SK-N-MC (cell line): ENCODE results near the gene TCTN2.

Source experiments
- DNase-seq: peaks from one replicate; pipeline ENCODE4 v3.0.0-alpha.2; 2011; ENCODE audit warnings: low read depth, low spot score
- H3K27ac ChIP-seq: fragments of 200-600 bp; sonication (generic); 2 replicates; pipeline ENCODE4 v1.5.1; 2016; ENCODE audit warnings: mixed run types
- H3K36me3 ChIP-seq: fragments of 200-600 bp; sonication (generic); 2 replicates; pipeline ENCODE4 v1.6.1; 2017; ENCODE audit warnings: antibody characterized with exemption, low read length, mixed read lengths; ENCODE audit not compliant: insufficient read depth
- H3K4me3 ChIP-seq: fragments of 200-600 bp; sonication (generic); 2 replicates; pipeline ENCODE4 v1.5.1; 2016
- H3K9ac ChIP-seq: fragments of 200-600 bp; sonication (generic); 2 replicates; pipeline ENCODE4 v1.8.0; 2017; ENCODE audit warnings: mixed run types, mixed read lengths; ENCODE audit not compliant: insufficient read length
- H3K9me3 ChIP-seq: fragments of 200-600 bp; sonication (generic); 2 replicates; pipeline ENCODE4 v1.6.1; 2017; ENCODE audit warnings: low read depth, mild to moderate bottlenecking, antibody characterized with exemption, low read length, moderate library complexity, mixed read lengths
- EZH2 ChIP-seq: fragments of 200-600 bp; sonication (generic); IDR thresholded peaks from one replicate; pipeline ENCODE4 v1.6.1; 2017; ENCODE audit warnings: antibody characterized with exemption
- FOXP2 ChIP-seq: optimal IDR thresholded peaks from 2 replicates; pipeline ENCODE3; 2011; ENCODE audit warnings: mild to moderate bottlenecking, moderate library complexity; ENCODE audit not compliant: insufficient read depth; ENCODE audit errors: extremely low read length, control extremely low read depth
- POLR2AphosphoS5 ChIP-seq: IDR thresholded peaks from 2 replicates; pipeline ENCODE4 v1.6.1; 2012; ENCODE audit warnings: mild to moderate bottlenecking, low read depth, low read length, borderline replicate concordance

The TCTN2 gene

GRCh38 chr12:123675436-123675835 is 4.5 kb downstream of the TCTN2 start:
- Histone ChIP-seq H3K27ac (no peak overlapping the region), H3K4me3 (no peak overlapping the region), H3K36me3 (no peaks in the 10 kb centered on the region), H3K9me3 (no peaks in the 10 kb centered on the region), H3K9ac (no peak overlapping the region)
- TF ChIP-seq POLR2AphosphoS5 = no peak
- TF ChIP-seq FOXP2 = no peak
- no peak for TF ChIP-seq EZH2
- DNase-seq = no peak

- Histone ChIP-seq H3K4me3 (no peak overlapping the region), H3K36me3 (no peaks in the 10 kb centered on the region), H3K27ac (no peak overlapping the region), H3K9ac (no peak overlapping the region), H3K9me3 (no peaks in the 10 kb centered on the region)
- no peak for DNase-seq
- TF ChIP-seq FOXP2 (no peak), POLR2AphosphoS5 (no peak), EZH2 (no peak)
These were observed 5.9 kb downstream of the TCTN2 start for GRCh38 chr12:123676616-123677320.

- Histone ChIP-seq H3K4me3 (no peak overlapping the region), H3K9me3 (no peaks in the 10 kb centered on the region), H3K36me3 (no peaks in the 10 kb centered on the region), H3K9ac (no peak overlapping the region), H3K27ac (no peak overlapping the region)
- no peak for TF ChIP-seq FOXP2
- no peak for TF ChIP-seq EZH2
- no peak for TF ChIP-seq POLR2AphosphoS5
- DNase-seq = no peak
These were observed 8.1 kb downstream of the TCTN2 start for GRCh38 chr12:123678981-123679380.

GRCh38 chr12:123681605-123682004 is 10.7 kb downstream of the TCTN2 start:
- no peaks in the 10 kb centered on the region for H3K36me3 ChIP-seq
- H3K4me3 ChIP-seq = no peak overlapping the region
- TF ChIP-seq POLR2AphosphoS5 = no peak
- TF ChIP-seq EZH2 = no peak
- no peak for TF ChIP-seq FOXP2
- no peaks in the 10 kb centered on the region for H3K9me3 ChIP-seq
- DNase-seq = no peak
- H3K27ac ChIP-seq = no peak overlapping the region
- H3K9ac ChIP-seq = no peak overlapping the region

GRCh38 chr12:123683964-123684363 is 13.1 kb downstream of the TCTN2 start:
- TF ChIP-seq POLR2AphosphoS5 (no peak), FOXP2 (no peak), EZH2 (no peak)
- no peak overlapping the region for H3K27ac ChIP-seq

GRCh38 chr12:123686636-123687190 is 15.8 kb downstream of the TCTN2 start:
- no peak for TF ChIP-seq EZH2
- no peak for TF ChIP-seq POLR2AphosphoS5
- TF ChIP-seq FOXP2 = no peak
- no peak for DNase-seq
- no peak overlapping the region for H3K4me3 ChIP-seq
- no peak overlapping the region for H3K9ac ChIP-seq
- no peak overlapping the region for H3K27ac ChIP-seq
- no peaks in the 10 kb centered on the region for H3K36me3 ChIP-seq
- no peaks in the 10 kb centered on the region for H3K9me3 ChIP-seq

More at GRCh38 chr12:123683964-123684363, 13.1 kb downstream of the TCTN2 start:
- no peak overlapping the region for H3K9ac ChIP-seq
- no peak overlapping the region for H3K4me3 ChIP-seq
- H3K36me3 ChIP-seq = no peaks in the 10 kb centered on the region
- no peaks in the 10 kb centered on the region for H3K9me3 ChIP-seq
- DNase-seq = no peak

- no peak overlapping the region for H3K4me3 ChIP-seq
These were observed 19.4 kb downstream of the TCTN2 start for GRCh38 chr12:123690191-123690840.

GRCh38 chr12:123696207-123696606 is 25.3 kb downstream of the TCTN2 start:
- DNase-seq = no peak
- Histone ChIP-seq H3K27ac (no peak overlapping the region), H3K4me3 (no peak overlapping the region), H3K36me3 (peaks cover 7% of the 10 kb centered on the region; the same call in 1 of the 2 replicates), H3K9me3 (no peaks in the 10 kb centered on the region), H3K9ac (no peak overlapping the region)
- TF ChIP-seq EZH2 = no peak
- no peak for TF ChIP-seq FOXP2
- no peak for TF ChIP-seq POLR2AphosphoS5

More at GRCh38 chr12:123690191-123690840, 19.4 kb downstream of the TCTN2 start:
- Histone ChIP-seq H3K9ac (no peak overlapping the region), H3K36me3 (peaks cover 4% of the 10 kb centered on the region; the same call in 1 of the 2 replicates), H3K27ac (no peak overlapping the region), H3K9me3 (no peaks in the 10 kb centered on the region)
- no peak for DNase-seq
- TF ChIP-seq POLR2AphosphoS5 (no peak), FOXP2 (no peak), EZH2 (no peak)
